Hematopoietic multipotent progenitor cell treated with erythropoietin and hydrocortisone succinate and interleukin-3 and kit ligand, for 15 days (in vitro differentiated cells): ENCODE measurements around the gene ZNRD2.
"Not testable (repeated sequence)": the region's sequence is repeated elsewhere in the genome, so short reads cannot be mapped to it uniquely, and the experiment has no call there.

Source experiments
- DNase-seq: peaks from one replicate; pipeline ENCODE4 v3.0.0-alpha.2; 2015; ENCODE audit warnings: low spot score

ZNRD2 gene

GRCh38 chr11:65569973-65570918, at the start of gene ZNRD2:
Gene ZNRD2 (plus strand): TSS chr11:65570477. CDS start chr11:65570492, 15 bp downstream.
- peak; percentile 97 for DNase-seq

DNA sequence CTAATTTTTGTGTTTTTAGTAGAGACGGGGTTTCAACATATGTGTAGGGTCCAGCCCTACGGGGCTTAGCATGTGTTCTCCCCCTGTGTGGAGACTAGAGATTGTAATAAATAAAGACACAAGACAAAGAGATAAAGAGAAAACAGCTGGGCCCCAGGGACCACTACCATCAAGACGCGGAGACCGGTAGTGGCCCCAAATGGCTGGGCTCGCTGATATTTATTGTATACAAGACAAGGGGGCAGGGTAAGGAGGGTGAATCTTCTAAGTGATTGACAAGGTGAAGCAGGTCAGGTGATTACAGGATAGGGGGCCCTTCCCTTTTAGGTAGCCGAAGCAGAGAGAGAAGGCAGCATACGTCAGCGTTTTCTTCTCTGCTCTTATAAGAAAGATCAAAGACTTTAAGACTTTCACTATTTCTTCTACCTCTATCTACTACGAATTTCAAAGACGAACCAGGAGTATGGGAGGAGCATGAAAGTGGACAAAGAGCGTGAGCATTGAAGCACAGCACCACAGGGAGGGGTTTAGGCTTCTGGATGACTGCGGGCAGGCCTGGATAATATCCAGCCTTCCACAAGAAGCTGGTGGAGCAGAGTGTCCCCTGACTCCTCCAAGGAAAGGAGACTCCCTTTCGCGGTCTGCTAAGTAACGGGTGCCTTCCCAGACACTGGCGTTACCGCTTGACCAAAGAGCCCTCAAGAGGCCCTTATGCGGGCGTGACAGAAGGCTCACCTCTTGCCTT, 48.3 kb upstream of the ZNRD2 start:
- DNase-seq = not testable (repeated sequence)

- DNase-seq = not testable (repeated sequence)
These were observed 47.3 kb upstream of the ZNRD2 start for GRCh38 chr11:65522718-65523630.

GRCh38 chr11:65523631-65523968, 46.7 kb upstream of the ZNRD2 start:
- DNase-seq = not testable (repeated sequence)

DNA sequence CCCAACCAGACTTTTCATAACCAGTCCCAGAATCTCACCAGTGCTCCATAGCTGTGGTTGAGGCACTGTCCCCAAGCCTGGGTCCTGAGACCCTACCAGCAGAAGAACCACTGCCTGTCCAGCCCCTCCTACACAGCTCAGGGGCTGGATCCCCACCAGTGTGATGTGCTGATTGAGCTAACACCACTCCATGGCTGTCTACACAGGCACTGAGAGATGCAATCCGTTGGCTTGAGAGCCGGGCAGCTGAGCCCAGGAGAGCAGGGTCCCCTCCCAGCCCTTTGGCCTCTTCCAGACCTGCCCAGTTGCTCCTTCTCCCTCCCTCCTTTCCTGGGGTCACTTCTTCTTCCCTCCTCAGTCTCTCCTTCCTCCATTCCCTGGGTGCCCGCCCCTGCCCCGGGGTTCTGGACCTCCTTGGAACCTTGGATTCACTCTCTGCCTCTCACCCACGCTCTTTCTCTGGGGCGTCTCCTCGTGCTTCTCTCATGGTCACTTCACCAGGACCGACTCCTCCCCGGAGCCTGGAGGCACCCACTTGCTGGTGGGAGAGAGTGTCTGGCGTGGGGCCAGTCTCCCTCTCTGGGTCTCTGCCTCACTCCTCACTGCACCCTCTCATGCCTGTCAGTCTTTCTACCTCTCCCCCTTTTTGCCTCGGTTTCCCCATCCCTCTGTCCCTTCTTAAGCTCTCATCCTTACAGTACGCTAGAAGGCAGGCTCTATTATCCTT, 46.1 kb upstream of the ZNRD2 start:
- no peak for DNase-seq

- peak; percentile 82 for DNase-seq
These were observed 45.3 kb upstream of the ZNRD2 start, which contains the start of gene SCYL1 for GRCh38 chr11:65524741-65525545. Gene SCYL1 (plus strand): TSS chr11:65525083. CDS start chr11:65525154, 71 bp downstream.

DNA sequence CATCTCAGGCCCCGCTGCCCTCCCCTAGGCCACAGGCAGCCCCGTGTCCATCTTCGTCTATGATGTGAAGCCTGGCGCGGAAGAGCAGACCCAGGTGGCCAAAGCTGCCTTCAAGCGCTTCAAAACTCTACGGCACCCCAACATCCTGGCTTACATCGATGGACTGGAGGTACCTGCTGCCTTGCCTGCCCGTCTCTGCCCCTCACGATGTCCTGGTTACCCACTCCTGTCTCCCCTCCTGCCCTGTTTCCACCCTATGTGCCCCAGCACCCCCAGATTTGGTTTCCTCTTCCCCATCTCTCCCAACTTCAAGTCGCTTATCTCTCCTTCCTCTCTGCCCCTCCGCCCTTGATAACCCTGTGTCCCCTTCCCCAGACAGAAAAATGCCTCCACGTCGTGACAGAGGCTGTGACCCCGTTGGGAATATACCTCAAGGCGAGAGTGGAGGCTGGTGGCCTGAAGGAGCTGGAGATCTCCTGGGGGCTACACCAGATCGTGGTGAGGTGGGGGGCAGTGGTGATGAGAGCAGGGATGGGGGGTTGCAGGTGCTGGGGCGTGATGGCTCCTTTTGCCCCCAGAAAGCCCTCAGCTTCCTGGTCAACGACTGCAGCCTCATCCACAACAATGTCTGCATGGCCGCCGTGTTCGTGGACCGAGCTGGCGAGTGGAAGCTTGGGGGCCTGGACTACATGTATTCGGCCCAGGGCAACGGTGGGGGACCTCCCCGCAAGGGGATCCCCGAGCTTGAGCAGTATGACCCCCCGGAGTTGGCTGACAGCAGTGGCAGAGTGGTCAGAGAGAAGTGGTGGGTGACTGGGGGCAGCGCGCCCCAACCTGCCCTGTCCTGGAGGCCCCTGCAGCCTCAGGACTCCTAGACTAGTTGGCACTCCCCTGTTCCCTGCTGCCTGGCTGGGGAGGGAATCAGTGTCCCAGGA, 44.5 kb upstream of the ZNRD2 start:
- DNase-seq = no peak

GRCh38 chr11:65526744-65527143, 43.5 kb upstream of the ZNRD2 start:
- DNase-seq = no peak

DNA sequence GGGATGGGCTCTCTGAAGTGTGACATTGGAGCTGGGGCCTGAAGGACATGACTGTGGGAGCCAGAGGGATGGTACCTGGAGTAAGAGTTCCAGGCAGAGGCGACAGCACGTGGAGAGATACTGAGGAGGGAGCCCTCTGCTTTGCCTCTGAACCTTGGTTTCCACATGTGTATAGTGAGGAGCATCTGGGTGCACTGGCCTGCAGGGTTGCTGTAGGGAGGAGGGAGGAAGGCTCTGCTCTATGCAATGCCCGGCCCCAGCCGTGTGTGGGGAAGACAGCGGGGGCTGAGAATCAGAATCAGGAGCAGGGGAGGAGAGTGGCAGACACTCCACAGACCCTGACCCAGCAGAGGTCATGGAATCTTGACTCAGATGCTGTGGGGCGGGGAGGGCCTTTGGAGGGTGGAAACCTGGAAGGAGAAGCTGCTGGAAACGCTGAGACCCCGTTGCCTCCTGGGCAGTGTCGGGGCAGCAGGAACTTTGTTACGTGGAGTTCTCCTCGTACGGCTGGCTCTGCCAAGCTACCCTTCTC, 41.4 kb upstream of the ZNRD2 start:
- DNase-seq = no peak

DNA sequence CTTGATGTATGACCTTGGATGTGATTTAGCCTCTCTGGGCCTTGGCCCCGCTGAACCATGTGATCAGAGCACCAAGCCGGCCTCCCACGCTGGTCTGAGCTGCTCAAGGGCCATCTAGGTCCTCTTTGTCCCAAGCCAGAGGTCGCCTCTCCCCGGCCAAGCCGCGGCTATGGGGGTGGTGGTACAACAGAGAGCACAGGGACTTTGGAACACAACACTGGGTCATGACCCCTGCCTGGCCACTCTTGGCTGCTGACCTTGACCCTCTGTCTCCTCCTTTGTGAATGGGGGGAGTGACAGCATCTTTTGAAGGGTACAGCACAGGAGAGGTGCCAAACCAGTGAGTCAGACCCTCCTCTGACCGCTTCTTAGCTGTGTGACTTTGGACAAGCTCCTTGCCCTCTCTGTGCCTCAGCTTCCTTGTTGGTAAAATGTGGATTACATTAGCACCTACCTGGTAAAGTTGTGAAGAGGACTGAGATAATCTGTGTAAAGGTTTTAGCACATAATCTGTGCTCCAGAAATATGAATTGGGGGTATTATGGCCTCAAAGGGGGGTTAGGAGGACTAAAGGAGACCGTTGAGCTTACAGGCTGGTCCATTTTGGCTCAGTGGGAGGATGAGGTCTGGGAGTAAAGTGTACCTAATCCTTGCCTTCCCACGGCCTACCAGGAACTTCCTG, 40.7 kb upstream of the ZNRD2 start:
- DNase-seq = no peak

GRCh38 chr11:65530157-65530496, 40.1 kb upstream of the ZNRD2 start:
- DNase-seq = peak; percentile 45

- DNase-seq = no peak
These were observed 37.8 kb upstream of the ZNRD2 start for GRCh38 chr11:65532388-65533064.

DNA sequence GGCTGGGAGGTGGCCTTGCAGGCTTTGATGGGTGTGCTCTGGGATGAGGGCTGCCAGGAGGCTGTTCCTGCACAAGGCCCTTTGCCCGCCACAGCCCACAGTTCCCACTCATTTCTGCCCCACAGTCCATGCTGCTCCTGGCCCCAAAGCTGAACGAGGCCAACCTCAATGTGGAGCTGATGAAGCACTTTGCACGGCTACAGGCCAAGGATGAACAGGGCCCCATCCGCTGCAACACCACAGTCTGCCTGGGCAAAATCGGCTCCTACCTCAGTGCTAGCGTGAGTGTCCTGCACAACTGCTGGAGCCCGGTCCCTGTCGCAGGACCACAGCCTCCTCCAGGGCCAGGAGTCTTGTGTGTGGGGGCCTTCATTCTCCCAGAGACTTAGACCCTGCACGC, 35.2 kb upstream of the ZNRD2 start:
- DNase-seq = no peak

- no peak for DNase-seq
These were observed 33.6 kb upstream of the ZNRD2 start for GRCh38 chr11:65536412-65537295.

DNA sequence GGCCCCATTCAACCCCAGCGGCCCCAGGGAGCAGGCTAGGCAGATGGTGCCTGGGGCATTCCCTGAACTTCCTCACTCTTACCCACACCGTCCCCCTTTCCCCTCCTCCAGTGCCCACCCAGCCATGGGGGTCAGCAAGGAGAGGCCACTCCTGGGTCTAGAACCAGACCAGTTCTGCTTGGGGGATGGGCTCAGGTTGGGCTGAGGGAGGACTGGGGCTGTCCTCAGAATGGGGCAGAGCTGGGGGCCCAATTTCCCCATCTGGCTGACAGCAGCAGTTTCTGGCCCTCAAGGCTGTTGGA, 33.0 kb upstream of the ZNRD2 start:
- DNase-seq = no peak

DNA sequence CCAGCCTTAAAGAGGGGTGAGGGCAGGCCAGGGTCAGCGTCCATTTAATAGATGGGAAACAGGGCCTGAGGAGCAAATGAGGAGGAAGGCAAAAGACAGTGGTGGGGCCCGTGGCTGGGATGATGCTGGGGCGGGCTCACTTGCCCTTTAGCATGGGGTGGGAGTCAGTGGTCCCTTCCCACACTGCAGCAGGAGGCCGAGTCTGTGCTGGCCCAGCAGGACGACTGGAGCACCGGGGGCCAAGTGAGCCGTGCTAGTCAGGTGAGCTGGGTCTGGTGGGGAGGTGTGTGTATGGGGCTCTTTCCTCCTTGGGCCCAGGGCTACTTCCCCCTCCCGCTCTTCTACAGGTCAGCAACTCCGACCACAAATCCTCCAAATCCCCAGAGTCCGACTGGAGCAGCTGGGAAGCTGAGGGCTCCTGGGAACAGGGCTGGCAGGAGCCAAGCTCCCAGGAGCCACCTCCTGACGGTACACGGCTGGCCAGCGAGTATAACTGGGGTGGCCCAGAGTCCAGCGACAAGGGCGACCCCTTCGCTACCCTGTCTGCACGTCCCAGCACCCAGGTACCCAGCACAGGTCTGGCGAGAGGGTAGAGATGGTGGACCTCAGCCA, 32.6 kb upstream of the ZNRD2 start:
- DNase-seq = no peak
